IMR-90 (cell line): ENCODE measurements around the gene UNC13B. TPM values are rescaled to one million over a fixed set of nuclear protein-coding genes. Genes with fewer than 3 reads are reported as not detected.
"Not testable (repeated sequence)": the region's sequence is repeated elsewhere in the genome, so short reads cannot be mapped to it uniquely, and the experiment has no call there.

Source experiments
- ATAC-seq: fragments of 200-7000 bp; cut with Tn5 transposase; 2 replicates; pipeline ENCODE4 v1.9.1; 2020; ENCODE audit warnings: low read depth, mild to moderate bottlenecking, moderate library complexity
- BruUV-seq: library from RNA; stranded (reverse); fragments of 400-500 nt; replicated peaks from 2 replicates; lab custom pipeline; 2021; lab: Mats Ljungman, UMichigan
- CTCF ChIA-PET: fragments of 300-600 bp; formaldehyde crosslinking; extraction: SDS; loops from one replicate; lab custom pipeline; 2021; ENCODE audit warnings: antibody characterized with exemption; lab: Yijun Ruan, JAX
- POLR2A ChIA-PET: fragments of 300-600 bp; sonication (Branson Sonifier 250); formaldehyde crosslinking; loops from one replicate; lab custom pipeline; 2022; ENCODE audit warnings: antibody characterized with exemption; ENCODE audit not compliant: unreplicated experiment; lab: Charles Lee
- DNase-seq: peaks from one replicate; pipeline ENCODE4 v3.0.0; 2013
- H2AFZ ChIP-seq: replicated peaks from 2 replicates; pipeline ENCODE3; 2013; ENCODE audit warnings: low read length, mild to moderate bottlenecking; ENCODE audit not compliant: poor library complexity
- H2AK5ac ChIP-seq: 2 replicates; pipeline ENCODE4 v1.6.1; 2013; ENCODE audit warnings: low read depth, low read length, inconsistent platforms
- H2AK9ac ChIP-seq: replicated peaks from 2 replicates; pipeline ENCODE3; 2013; ENCODE audit warnings: mild to moderate bottlenecking, low read depth, low read length, moderate library complexity; ENCODE audit not compliant: poor library complexity
- H2BK120ac ChIP-seq: 2 replicates; pipeline ENCODE4 v1.6.1; 2013; ENCODE audit warnings: low read depth, low read length, inconsistent platforms
- H2BK15ac ChIP-seq: 3 replicates; pipeline ENCODE4 v1.6.1; 2013; ENCODE audit warnings: low read depth, low read length, inconsistent platforms
- H2BK20ac ChIP-seq: 2 replicates; pipeline ENCODE4 v1.6.1; 2013; ENCODE audit warnings: low read depth, mild to moderate bottlenecking, inconsistent platforms, low read length, moderate library complexity
- H2BK5ac ChIP-seq: 2 replicates; pipeline ENCODE4 v1.6.1; 2013; ENCODE audit warnings: mild to moderate bottlenecking, low read depth, low read length, inconsistent platforms; ENCODE audit not compliant: poor library complexity, severe bottlenecking
- H3K14ac ChIP-seq: replicated peaks from 2 replicates; pipeline ENCODE4 v1.6.1; 2013; ENCODE audit warnings: low read depth, low read length, inconsistent platforms
- H3K18ac ChIP-seq: 2 replicates; pipeline ENCODE4 v1.6.1; 2013; ENCODE audit warnings: low read depth, low read length, control low read depth
- H3K23ac ChIP-seq: 2 replicates; pipeline ENCODE4 v1.6.1; 2013; ENCODE audit warnings: low read depth, low read length, inconsistent platforms
- H3K27ac ChIP-seq: 2 replicates; pipeline ENCODE4 v1.5.1; 2013; ENCODE audit warnings: mild to moderate bottlenecking, control low read depth, low read length; ENCODE audit not compliant: insufficient read depth
- H3K27me3 ChIP-seq: 2 replicates; pipeline ENCODE4 v1.6.1; 2013; ENCODE audit warnings: low read length; ENCODE audit not compliant: control insufficient read depth, insufficient read depth
- H3K36me3 ChIP-seq: 2 replicates; pipeline ENCODE4 v1.6.1; 2013; ENCODE audit warnings: low read length, mixed read lengths; ENCODE audit not compliant: control insufficient read depth, insufficient read depth
- H3K4ac ChIP-seq: 2 replicates; pipeline ENCODE4 v1.6.1; 2013; ENCODE audit warnings: low read depth, low read length, inconsistent platforms
- H3K4me1 ChIP-seq: 2 replicates; pipeline ENCODE4 v1.6.1; 2013; ENCODE audit warnings: low read length, mixed read lengths; ENCODE audit not compliant: control insufficient read depth, insufficient read depth
- H3K4me2 ChIP-seq: 2 replicates; pipeline ENCODE4 v1.6.1; 2013; ENCODE audit warnings: low read depth, mild to moderate bottlenecking, control low read depth, low read length, moderate library complexity
- H3K4me3 ChIP-seq: 2 replicates; pipeline ENCODE4 v1.5.1; 2013; ENCODE audit warnings: low read depth, mild to moderate bottlenecking, control low read depth, low read length, moderate library complexity; ENCODE audit not compliant: insufficient read depth
- H3K56ac ChIP-seq: 2 replicates; pipeline ENCODE4 v1.6.1; 2013; ENCODE audit warnings: low read length, inconsistent platforms; ENCODE audit not compliant: insufficient read depth; ENCODE audit errors: extremely low read depth
- H3K79me1 ChIP-seq, 2 experiments: 2 replicates each; pipeline ENCODE4 v1.6.1; 2013; ENCODE audit warnings: low read length in 2 of 2, inconsistent platforms in 1 of 2, low read depth in 1 of 2
- H3K9ac ChIP-seq: 2 replicates; pipeline ENCODE4 v1.6.1; 2013; ENCODE audit warnings: low read depth, low read length, control low read depth
- H3K9me1 ChIP-seq: 2 replicates; pipeline ENCODE4 v1.6.1; 2013; ENCODE audit warnings: low read length, inconsistent platforms; ENCODE audit not compliant: insufficient read depth
- H3K9me3 ChIP-seq: 2 replicates; pipeline ENCODE4 v1.6.1; 2013; ENCODE audit warnings: low read length; ENCODE audit not compliant: control insufficient read depth, insufficient read depth
- H4K20me1 ChIP-seq: 2 replicates; pipeline ENCODE4 v1.6.1; 2013; ENCODE audit warnings: low read length, inconsistent platforms; ENCODE audit not compliant: insufficient read depth
- H4K5ac ChIP-seq: 2 replicates; pipeline ENCODE4 v1.6.1; 2013; ENCODE audit warnings: mild to moderate bottlenecking, low read depth, low read length, control low read depth
- H4K8ac ChIP-seq, 2 experiments: 2 replicates each; pipeline ENCODE4 v1.6.1; 2013; ENCODE audit warnings: low read depth in 2 of 2, low read length in 2 of 2, control low read depth in 1 of 2, inconsistent platforms in 1 of 2
- H4K91ac ChIP-seq: 2 replicates; pipeline ENCODE4 v1.6.1; 2013; ENCODE audit warnings: low read depth, low read length, inconsistent platforms; ENCODE audit not compliant: insufficient read depth
- BHLHE40 ChIP-seq: fragments of 150-350 bp; IDR thresholded peaks from 2 replicates; pipeline ENCODE4 v1.6.1; 2016; ENCODE audit warnings: mild to moderate bottlenecking, low read depth, low read length
- CEBPB ChIP-seq: IDR thresholded peaks from 2 replicates; pipeline ENCODE4 v1.6.1; 2012; ENCODE audit warnings: low read depth, low read length, improper control_type of control experiment
- FOS ChIP-seq: fragments of 150-350 bp; IDR thresholded peaks from 2 replicates; pipeline ENCODE4 v1.6.1; 2016; ENCODE audit warnings: low read depth, low read length
- MAFK ChIP-seq: IDR thresholded peaks from 2 replicates; pipeline ENCODE4 v1.6.1; 2012; ENCODE audit warnings: low read depth, low read length, improper control_type of control experiment
- MXI1 ChIP-seq: IDR thresholded peaks from 2 replicates; pipeline ENCODE4 v1.6.1; 2012; ENCODE audit warnings: low read depth, mild to moderate bottlenecking, low read length, moderate library complexity, borderline replicate concordance
- POLR2A ChIP-seq: IDR thresholded peaks from 2 replicates; pipeline ENCODE4 v1.6.1; 2012; ENCODE audit warnings: mild to moderate bottlenecking, low read depth, low read length
- RCOR1 ChIP-seq: IDR thresholded peaks from 2 replicates; pipeline ENCODE4 v1.6.1; 2012; ENCODE audit warnings: mild to moderate bottlenecking, low read length, improper control_type of control experiment; ENCODE audit not compliant: insufficient replicate concordance
- SMC3 ChIP-seq: fragments of 150-350 bp; IDR thresholded peaks from 2 replicates; pipeline ENCODE4 v1.6.1; 2016; ENCODE audit warnings: low read depth, mild to moderate bottlenecking, antibody characterized with exemption, low read length, moderate library complexity
- WGBS, 2 experiments: methylation state at CpG; one replicate each; pipeline versions ENCODE4 v1.1.5 to v1.1.7; 2013; ENCODE audit warnings: missing lambda C conversion rate in 2 of 2; ENCODE audit not compliant: insufficient read length in 1 of 2; ENCODE audit errors: extremely low coverage in 2 of 2; 5-methylcytosine and 5-hydroxymethylcytosine counted together
- dilution Hi-C: fragments of 300-500 bp; cut with HindIII; formaldehyde crosslinking; loops from one replicate; pipeline ENCODE4 v1.14.3; 2018; ENCODE audit warnings: low sequenced_read_pairs; ENCODE audit not compliant: unreplicated experiment
- in situ Hi-C: fragments of 300-500 bp; cut with MboI; formaldehyde crosslinking; loops from 3 replicates; pipeline ENCODE4 v1.14.3; 2019; ENCODE audit warnings: low sequenced_read_pairs, inconsistent platforms, mixed read lengths
- intact Hi-C: fragments of 100-400 bp; cut with micrococcal nuclease; formaldehyde crosslinking; loops from 2 replicates; pipeline ENCODE4 v1.10.0; 2022
- polyA plus RNA-seq, 3 experiments: library from polyadenylated mRNA; depleted of rRNA; stranded (reverse); fragments of >200 nt; gene quantifications; 2 replicates each; pipeline ENCODE4 v1.2.3, GENCODE V29; 2012; ENCODE audit warnings: low replicate concordance in 1 of 3
- total RNA-seq: library from RNA; depleted of rRNA; stranded (reverse); fragments of >200 nt; gene quantifications from 2 replicates; pipeline ENCODE4 v1.2.3, GENCODE V29; 2012

Gene UNC13B
- total and polyA plus RNA-seq, 2 of the 4 experiments (the other 2 are of a cell fraction), result 7.5 to 14.3 TPM

GRCh38 chr9:35156781-35157180 lies 5.0 kb upstream of the UNC13B start:
- Histone ChIP-seq H2BK20ac (no peak overlapping the region), H3K4me1 (no peaks in the 10 kb centered on the region), H2BK15ac (no peak overlapping the region), H4K91ac (no peak overlapping the region), H3K4ac (no peak overlapping the region), H2AK9ac (no peak overlapping the region), H3K4me3 (no peak overlapping the region), H2BK5ac (no peak overlapping the region), H4K8ac (no peak overlapping the region), H4K5ac (no peak overlapping the region), H2AFZ (no peak overlapping the region), H3K79me1 (no peaks in the 10 kb centered on the region), H3K9me3 (0 out of 2 replicates have a peak, but pooled peaks cover 2% of the 10 kb centered on the region), H3K9ac (no peak overlapping the region), H3K27ac (no peak overlapping the region), H2AK5ac (no peak overlapping the region), H2BK120ac (no peak overlapping the region), H3K18ac (no peak overlapping the region), H3K56ac (no peak overlapping the region), H3K4me2 (no peak overlapping the region), H3K27me3 (no peaks in the 10 kb centered on the region), H3K23ac (no peak overlapping the region), H3K14ac (no peak overlapping the region), H3K36me3 (no peaks in the 10 kb centered on the region), H4K20me1 (no peaks in the 10 kb centered on the region), H3K9me1 (no peaks in the 10 kb centered on the region; the same call in 1 of the 2 replicates)
- no TSS peak for BruUV-seq
- ChIA-PET POLR2A (no interaction called here), CTCF (interaction anchor here (1.1 kb wide), 1 partner anchor 10 kb away, joined by 3 read pairs; no protein-coding TSS in a partner anchor)
- no peak for ATAC-seq
- in situ Hi-C loops (no loop called here), dilution Hi-C loops (no loop called here), intact Hi-C loops (no loop called here)
- TF ChIP-seq CEBPB, result no peak
- no peak for TF ChIP-seq BHLHE40
- no peak for TF ChIP-seq MXI1
- no peak for TF ChIP-seq SMC3
- no peak for TF ChIP-seq MAFK
- TF ChIP-seq POLR2A, result no peak
- no peak for TF ChIP-seq FOS
- no peak for TF ChIP-seq RCOR1
- no peak for DNase-seq

- H2AFZ ChIP-seq, dilution Hi-C loops, H3K4ac ChIP-seq, H2AK9ac ChIP-seq, H3K14ac ChIP-seq, H3K79me1 ChIP-seq, H3K56ac ChIP-seq, H3K23ac ChIP-seq, H3K4me1 ChIP-seq, H3K9ac ChIP-seq, POLR2A ChIA-PET, H3K4me2 ChIP-seq, ATAC-seq, H3K36me3 ChIP-seq, H4K20me1 ChIP-seq, H3K4me3 ChIP-seq, DNase-seq, H3K27ac ChIP-seq, H2BK5ac ChIP-seq, H4K5ac ChIP-seq, BruUV-seq, H3K9me3 ChIP-seq, H2AK5ac ChIP-seq, H3K9me1 ChIP-seq, H2BK15ac ChIP-seq, H2BK20ac ChIP-seq, intact Hi-C loops, H3K27me3 ChIP-seq, H4K91ac ChIP-seq, in situ Hi-C loops, H3K18ac ChIP-seq, H4K8ac ChIP-seq, H2BK120ac ChIP-seq: not testable (repeated sequence)
- CTCF ChIA-PET, result interaction anchor here (1.1 kb wide), 1 partner anchor 9 kb away, joined by 3 read pairs; no protein-coding TSS in a partner anchor
- WGBS, 2 experiments, result no CpG with 5 or more reads among the region's 6 CpGs
Measured at GRCh38 chr9:35157836-35158235, 4.0 kb upstream of the UNC13B start.
